ENCODE measurements around the gene RFFL. TPM values are rescaled to one million over a fixed set of nuclear protein-coding genes. Genes with fewer than 3 reads are reported as not detected.

RFFL gene
- total and polyA plus RNA-seq, 9 of the 15 experiments (the other 6 are each of a cell fraction or from before 2014, with no cell fraction given) = 3.4 to 18.1 (median 12.8) TPM

DNA sequence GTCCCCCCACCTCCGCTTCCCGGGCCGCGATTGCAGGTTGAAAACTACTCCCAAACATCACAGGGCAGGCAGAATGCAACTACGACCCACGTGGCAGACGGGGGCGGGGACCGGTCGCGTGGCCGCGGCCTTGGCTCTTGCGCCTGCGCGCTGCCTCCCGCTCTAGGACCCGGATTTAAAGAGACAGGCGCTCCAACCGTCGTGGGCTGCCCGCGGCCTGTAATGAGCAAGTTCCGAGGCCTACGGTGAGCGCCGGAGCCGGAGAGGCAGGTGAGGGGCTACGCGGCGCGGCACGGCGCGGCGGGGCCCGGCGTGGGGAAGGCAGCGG lies 83.2 kb downstream of the RFFL start, which contains the start of gene LIG3 (continued):
- TF ChIP-seq, protein P1, sequence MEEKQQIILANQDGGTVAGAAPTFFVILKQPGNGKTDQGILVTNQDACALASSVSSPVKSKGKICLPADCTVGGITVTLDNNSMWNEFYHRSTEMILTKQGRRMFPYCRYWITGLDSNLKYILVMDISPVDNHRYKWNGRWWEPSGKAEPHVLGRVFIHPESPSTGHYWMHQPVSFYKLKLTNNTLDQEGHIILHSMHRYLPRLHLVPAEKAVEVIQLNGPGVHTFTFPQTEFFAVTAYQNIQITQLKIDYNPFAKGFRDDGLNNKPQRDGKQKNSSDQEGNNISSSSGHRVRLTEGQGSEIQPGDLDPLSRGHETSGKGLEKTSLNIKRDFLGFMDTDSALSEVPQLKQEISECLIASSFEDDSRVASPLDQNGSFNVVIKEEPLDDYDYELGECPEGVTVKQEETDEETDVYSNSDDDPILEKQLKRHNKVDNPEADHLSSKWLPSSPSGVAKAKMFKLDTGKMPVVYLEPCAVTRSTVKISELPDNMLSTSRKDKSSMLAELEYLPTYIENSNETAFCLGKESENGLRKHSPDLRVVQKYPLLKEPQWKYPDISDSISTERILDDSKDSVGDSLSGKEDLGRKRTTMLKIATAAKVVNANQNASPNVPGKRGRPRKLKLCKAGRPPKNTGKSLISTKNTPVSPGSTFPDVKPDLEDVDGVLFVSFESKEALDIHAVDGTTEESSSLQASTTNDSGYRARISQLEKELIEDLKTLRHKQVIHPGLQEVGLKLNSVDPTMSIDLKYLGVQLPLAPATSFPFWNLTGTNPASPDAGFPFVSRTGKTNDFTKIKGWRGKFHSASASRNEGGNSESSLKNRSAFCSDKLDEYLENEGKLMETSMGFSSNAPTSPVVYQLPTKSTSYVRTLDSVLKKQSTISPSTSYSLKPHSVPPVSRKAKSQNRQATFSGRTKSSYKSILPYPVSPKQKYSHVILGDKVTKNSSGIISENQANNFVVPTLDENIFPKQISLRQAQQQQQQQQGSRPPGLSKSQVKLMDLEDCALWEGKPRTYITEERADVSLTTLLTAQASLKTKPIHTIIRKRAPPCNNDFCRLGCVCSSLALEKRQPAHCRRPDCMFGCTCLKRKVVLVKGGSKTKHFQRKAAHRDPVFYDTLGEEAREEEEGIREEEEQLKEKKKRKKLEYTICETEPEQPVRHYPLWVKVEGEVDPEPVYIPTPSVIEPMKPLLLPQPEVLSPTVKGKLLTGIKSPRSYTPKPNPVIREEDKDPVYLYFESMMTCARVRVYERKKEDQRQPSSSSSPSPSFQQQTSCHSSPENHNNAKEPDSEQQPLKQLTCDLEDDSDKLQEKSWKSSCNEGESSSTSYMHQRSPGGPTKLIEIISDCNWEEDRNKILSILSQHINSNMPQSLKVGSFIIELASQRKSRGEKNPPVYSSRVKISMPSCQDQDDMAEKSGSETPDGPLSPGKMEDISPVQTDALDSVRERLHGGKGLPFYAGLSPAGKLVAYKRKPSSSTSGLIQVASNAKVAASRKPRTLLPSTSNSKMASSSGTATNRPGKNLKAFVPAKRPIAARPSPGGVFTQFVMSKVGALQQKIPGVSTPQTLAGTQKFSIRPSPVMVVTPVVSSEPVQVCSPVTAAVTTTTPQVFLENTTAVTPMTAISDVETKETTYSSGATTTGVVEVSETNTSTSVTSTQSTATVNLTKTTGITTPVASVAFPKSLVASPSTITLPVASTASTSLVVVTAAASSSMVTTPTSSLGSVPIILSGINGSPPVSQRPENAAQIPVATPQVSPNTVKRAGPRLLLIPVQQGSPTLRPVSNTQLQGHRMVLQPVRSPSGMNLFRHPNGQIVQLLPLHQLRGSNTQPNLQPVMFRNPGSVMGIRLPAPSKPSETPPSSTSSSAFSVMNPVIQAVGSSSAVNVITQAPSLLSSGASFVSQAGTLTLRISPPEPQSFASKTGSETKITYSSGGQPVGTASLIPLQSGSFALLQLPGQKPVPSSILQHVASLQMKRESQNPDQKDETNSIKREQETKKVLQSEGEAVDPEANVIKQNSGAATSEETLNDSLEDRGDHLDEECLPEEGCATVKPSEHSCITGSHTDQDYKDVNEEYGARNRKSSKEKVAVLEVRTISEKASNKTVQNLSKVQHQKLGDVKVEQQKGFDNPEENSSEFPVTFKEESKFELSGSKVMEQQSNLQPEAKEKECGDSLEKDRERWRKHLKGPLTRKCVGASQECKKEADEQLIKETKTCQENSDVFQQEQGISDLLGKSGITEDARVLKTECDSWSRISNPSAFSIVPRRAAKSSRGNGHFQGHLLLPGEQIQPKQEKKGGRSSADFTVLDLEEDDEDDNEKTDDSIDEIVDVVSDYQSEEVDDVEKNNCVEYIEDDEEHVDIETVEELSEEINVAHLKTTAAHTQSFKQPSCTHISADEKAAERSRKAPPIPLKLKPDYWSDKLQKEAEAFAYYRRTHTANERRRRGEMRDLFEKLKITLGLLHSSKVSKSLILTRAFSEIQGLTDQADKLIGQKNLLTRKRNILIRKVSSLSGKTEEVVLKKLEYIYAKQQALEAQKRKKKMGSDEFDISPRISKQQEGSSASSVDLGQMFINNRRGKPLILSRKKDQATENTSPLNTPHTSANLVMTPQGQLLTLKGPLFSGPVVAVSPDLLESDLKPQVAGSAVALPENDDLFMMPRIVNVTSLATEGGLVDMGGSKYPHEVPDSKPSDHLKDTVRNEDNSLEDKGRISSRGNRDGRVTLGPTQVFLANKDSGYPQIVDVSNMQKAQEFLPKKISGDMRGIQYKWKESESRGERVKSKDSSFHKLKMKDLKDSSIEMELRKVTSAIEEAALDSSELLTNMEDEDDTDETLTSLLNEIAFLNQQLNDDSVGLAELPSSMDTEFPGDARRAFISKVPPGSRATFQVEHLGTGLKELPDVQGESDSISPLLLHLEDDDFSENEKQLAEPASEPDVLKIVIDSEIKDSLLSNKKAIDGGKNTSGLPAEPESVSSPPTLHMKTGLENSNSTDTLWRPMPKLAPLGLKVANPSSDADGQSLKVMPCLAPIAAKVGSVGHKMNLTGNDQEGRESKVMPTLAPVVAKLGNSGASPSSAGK (IDR thresholded peaks at IDR 0.05) = peak; percentile 86
- TF ChIP-seq ZNF408 (CRISPR knock-in tag; IDR thresholded peaks at IDR 0.05; ENCODE audit: low read depth) (no peak), BHLHE40 (IDR thresholded peaks at IDR 0.05; ENCODE audit: low read length) (peak; percentile 82), ZNF263 (CRISPR knock-in tag; IDR thresholded peaks at IDR 0.05; ENCODE audit: borderline replicate concordance) (no peak), SMAD3 (CRISPR knock-in tag; conservative IDR thresholded peaks at IDR 0.05) (no peak), TRIM24 (IDR thresholded peaks at IDR 0.05) (no peak), ZNF184 (CRISPR knock-in tag; IDR thresholded peaks at IDR 0.05) (no peak), NFIC (IDR thresholded peaks at IDR 0.05) (peak; percentile 3; the same call in 1 of the 2 replicates), MTA3 (IDR thresholded peaks at IDR 0.05; ENCODE audit: borderline replicate concordance) (no peak), ZNF707 (CRISPR knock-in tag; conservative IDR thresholded peaks at IDR 0.05) (no peak), NEUROD1 (IDR thresholded peaks at IDR 0.05; ENCODE audit: borderline replicate concordance, low read depth, low read length, partially characterized antibody) (peak; percentile 46), TOE1 (IDR thresholded peaks at IDR 0.05; ENCODE audit: borderline replicate concordance) (peak; percentile 33; the same call in 1 of the 2 replicates), TOE1 (CRISPR knock-in tag; IDR thresholded peaks at IDR 0.05; ENCODE audit: borderline replicate concordance, low read depth) (no peak), RFX1 (IDR thresholded peaks at IDR 0.05) (no peak)
- TF ChIP-seq, protein P2, sequence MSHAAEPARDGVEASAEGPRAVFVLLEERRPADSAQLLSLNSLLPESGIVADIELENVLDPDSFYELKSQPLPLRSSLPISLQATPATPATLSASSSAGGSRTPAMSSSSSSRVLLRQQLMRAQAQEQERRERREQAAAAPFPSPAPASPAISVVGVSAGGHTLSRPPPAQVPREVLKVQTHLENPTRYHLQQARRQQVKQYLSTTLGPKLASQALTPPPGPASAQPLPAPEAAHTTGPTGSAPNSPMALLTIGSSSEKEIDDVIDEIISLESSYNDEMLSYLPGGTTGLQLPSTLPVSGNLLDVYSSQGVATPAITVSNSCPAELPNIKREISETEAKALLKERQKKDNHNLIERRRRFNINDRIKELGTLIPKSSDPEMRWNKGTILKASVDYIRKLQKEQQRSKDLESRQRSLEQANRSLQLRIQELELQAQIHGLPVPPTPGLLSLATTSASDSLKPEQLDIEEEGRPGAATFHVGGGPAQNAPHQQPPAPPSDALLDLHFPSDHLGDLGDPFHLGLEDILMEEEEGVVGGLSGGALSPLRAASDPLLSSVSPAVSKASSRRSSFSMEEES (CRISPR knock-in tag; IDR thresholded peaks at IDR 0.05) = no peak
- TF ChIP-seq, protein P3, sequence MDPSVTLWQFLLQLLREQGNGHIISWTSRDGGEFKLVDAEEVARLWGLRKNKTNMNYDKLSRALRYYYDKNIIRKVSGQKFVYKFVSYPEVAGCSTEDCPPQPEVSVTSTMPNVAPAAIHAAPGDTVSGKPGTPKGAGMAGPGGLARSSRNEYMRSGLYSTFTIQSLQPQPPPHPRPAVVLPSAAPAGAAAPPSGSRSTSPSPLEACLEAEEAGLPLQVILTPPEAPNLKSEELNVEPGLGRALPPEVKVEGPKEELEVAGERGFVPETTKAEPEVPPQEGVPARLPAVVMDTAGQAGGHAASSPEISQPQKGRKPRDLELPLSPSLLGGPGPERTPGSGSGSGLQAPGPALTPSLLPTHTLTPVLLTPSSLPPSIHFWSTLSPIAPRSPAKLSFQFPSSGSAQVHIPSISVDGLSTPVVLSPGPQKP (CRISPR knock-in tag; IDR thresholded peaks at IDR 0.05) = no peak

Measured in K562 (cell line).